CD8-positive, alpha-beta memory T cell (primary cell): ENCODE results near the gene DOCK1. TPM values are rescaled to one million over a fixed set of nuclear protein-coding genes. Genes with fewer than 3 reads are reported as not detected.
"Not testable (repeated sequence)": the region's sequence is repeated elsewhere in the genome, so short reads cannot be mapped to it uniquely, and the experiment has no call there.

Experiments used
- CTCF ChIA-PET: fragments of 350-600 bp; sonication (Branson Sonifier 250); formaldehyde crosslinking; loops from one replicate; lab custom pipeline; 2021; ENCODE audit warnings: antibody characterized with exemption; lab: Charles Lee
- POLR2A ChIA-PET: fragments of 350-600 bp; sonication (Branson Sonifier 250); formaldehyde crosslinking; loops from one replicate; lab custom pipeline; 2021; ENCODE audit warnings: antibody characterized with exemption; lab: Charles Lee
- DNase-seq, 5 donors: peaks; one replicate each; pipeline versions ENCODE4 v3.0.0 to v3.0.0-alpha.2; 2020 to 2022; ENCODE audit warnings: mixed read lengths in 1 of 5
- H3K27ac ChIP-seq: one replicate; pipeline ENCODE4 v1.7.0; 2013; ENCODE audit warnings: low read depth, mild to moderate bottlenecking, low read length, moderate library complexity
- H3K27me3 ChIP-seq: 2 replicates; pipeline ENCODE4 v1.7.0; 2013; ENCODE audit warnings: low read length, mild to moderate bottlenecking; ENCODE audit not compliant: insufficient read depth, poor library complexity, severe bottlenecking
- H3K36me3 ChIP-seq: 2 replicates; pipeline ENCODE4 v1.7.0; 2013; ENCODE audit warnings: mild to moderate bottlenecking, low read length, moderate library complexity; ENCODE audit not compliant: insufficient read depth
- H3K4me1 ChIP-seq: 2 replicates; pipeline ENCODE4 v1.7.0; 2013; ENCODE audit warnings: mild to moderate bottlenecking, low read length, moderate library complexity; ENCODE audit not compliant: insufficient read depth
- H3K4me3 ChIP-seq: 2 replicates; pipeline ENCODE4 v1.7.0; 2013; ENCODE audit warnings: mild to moderate bottlenecking, low read length
- H3K9me3 ChIP-seq: 2 replicates; pipeline ENCODE4 v1.7.0; 2013; ENCODE audit warnings: mild to moderate bottlenecking, low read length
- H3K27ac Mint-ChIP-seq, 8 donors: one replicate each; pipeline ENCODE4 v1.8.0; 2020 to 2021; ENCODE audit warnings: mixed read lengths in 8 of 8, mild to moderate bottlenecking in 6 of 8, inconsistent platforms in 3 of 8, moderate library complexity in 3 of 8
- H3K27me3 Mint-ChIP-seq, 2 donors: one replicate each; pipeline ENCODE4 v1.8.0; 2020 to 2021; ENCODE audit warnings: mixed read lengths in 2 of 2, mild to moderate bottlenecking in 1 of 2, moderate library complexity in 1 of 2
- H3K36me3 Mint-ChIP-seq, 3 donors: one replicate each; pipeline ENCODE4 v1.8.0; 2020 to 2021; ENCODE audit warnings: mixed read lengths in 3 of 3, inconsistent platforms in 1 of 3, mild to moderate bottlenecking in 1 of 3
- H3K4me1 Mint-ChIP-seq, 3 donors: one replicate each; pipeline ENCODE4 v1.8.0; 2020 to 2021; ENCODE audit warnings: mixed read lengths in 3 of 3, inconsistent platforms in 1 of 3, mild to moderate bottlenecking in 1 of 3
- H3K4me3 Mint-ChIP-seq, 7 donors: one replicate each; pipeline ENCODE4 v1.8.0; 2020 to 2021; ENCODE audit warnings: mixed read lengths in 7 of 7, mild to moderate bottlenecking in 6 of 7, moderate library complexity in 4 of 7, inconsistent platforms in 2 of 7
- H3K9me3 Mint-ChIP-seq, 5 donors: one replicate each; pipeline ENCODE4 v1.8.0; 2020 to 2022; ENCODE audit warnings: mixed read lengths in 5 of 5, mild to moderate bottlenecking in 3 of 5, moderate library complexity in 2 of 5, inconsistent platforms in 1 of 5
- polyA plus RNA-seq: library from polyadenylated mRNA; unstranded; fragments of 300-500 nt; fragmentation: Illumina TruSeq; gene quantifications from one replicate; pipeline ENCODE4 v1.2.3, GENCODE V29; 2021
- total RNA-seq, 2 experiments: library from RNA; stranded (reverse); gene quantifications; one replicate each; pipeline ENCODE4 v1.2.3, GENCODE V29; 2021

Gene DOCK1
- total and polyA plus RNA-seq, 3 experiments from 2014 or later = 0.16 to 0.18 TPM; not detected in 1

GRCh38 chr10:126930883-126931503 is 25.8 kb downstream of the DOCK1 start:
- H3K4me3 ChIP-seq = no peak overlapping the region
- H3K4me1 ChIP-seq = no peaks in the 10 kb centered on the region
- DNase-seq = no peak
- Mint-ChIP-seq H3K9me3 (peaks cover 3 to 16% (median 5%) of the 10 kb centered on the region in 5 donors), H3K4me3 (no peak overlapping the region), H3K27me3 (no peaks in the 10 kb centered on the region), H3K27ac (no peak overlapping the region), H3K36me3 (no peaks in the 10 kb centered on the region), H3K4me1 (no peaks in the 10 kb centered on the region)
- H3K36me3 ChIP-seq = no peaks in the 10 kb centered on the region
- H3K27ac ChIP-seq = no peak overlapping the region
- POLR2A ChIA-PET = no interaction called here
- CTCF ChIA-PET = no interaction called here
- H3K27me3 ChIP-seq = no peaks in the 10 kb centered on the region
- no peaks in the 10 kb centered on the region for H3K9me3 ChIP-seq

DNA sequence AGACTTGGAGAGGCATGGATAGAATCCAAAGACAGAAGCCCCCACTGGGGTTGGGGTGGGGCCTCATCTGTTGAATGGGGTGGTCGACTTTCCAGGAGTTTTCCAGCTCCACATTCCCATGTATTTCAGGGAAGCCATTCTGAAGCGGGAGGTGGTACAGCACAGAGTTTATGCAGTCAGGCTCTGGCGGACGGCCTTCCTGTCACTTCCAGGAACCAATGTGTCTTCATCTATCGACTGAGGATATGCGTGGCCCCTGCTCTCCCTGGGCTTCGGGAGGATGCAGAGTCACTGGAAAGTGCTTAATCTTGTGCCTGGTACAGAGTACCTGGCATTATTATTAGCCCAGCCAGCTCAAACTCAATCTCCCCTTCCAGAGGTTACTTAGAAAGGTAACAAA is 26.3 kb downstream of the DOCK1 start:
- Histone ChIP-seq H3K4me1 (no peaks in the 10 kb centered on the region), H3K36me3 (no peaks in the 10 kb centered on the region), H3K27me3 (no peaks in the 10 kb centered on the region), H3K9me3 (no peaks in the 10 kb centered on the region), H3K4me3 (no peak overlapping the region), H3K27ac (no peak overlapping the region)
- Mint-ChIP-seq H3K27ac (no peak overlapping the region), H3K4me3 (no peak overlapping the region), H3K4me1 (no peaks in the 10 kb centered on the region), H3K36me3 (no peaks in the 10 kb centered on the region), H3K27me3 (no peaks in the 10 kb centered on the region), H3K9me3 (peaks cover 3 to 16% (median 5%) of the 10 kb centered on the region in 5 donors)
- DNase-seq = no peak
- CTCF ChIA-PET = no interaction called here
- POLR2A ChIA-PET = no interaction called here

- no peak overlapping the region for H3K27ac Mint-ChIP-seq
- no peaks in the 10 kb centered on the region for H3K36me3 Mint-ChIP-seq
- H3K9me3 Mint-ChIP-seq = peaks cover 3 to 15% (median 7%) of the 10 kb centered on the region in 5 donors
- no peaks in the 10 kb centered on the region for H3K27me3 Mint-ChIP-seq
- H3K4me3 Mint-ChIP-seq = no peak overlapping the region
- Histone ChIP-seq H3K27ac (no peak overlapping the region), H3K9me3 (no peaks in the 10 kb centered on the region), H3K4me3 (no peak overlapping the region), H3K36me3 (no peaks in the 10 kb centered on the region), H3K4me1 (no peaks in the 10 kb centered on the region), H3K27me3 (no peaks in the 10 kb centered on the region)
- no peak for DNase-seq
- CTCF ChIA-PET = no interaction called here
- H3K4me1 Mint-ChIP-seq = no peaks in the 10 kb centered on the region
- POLR2A ChIA-PET = no interaction called here
These were observed 27.3 kb downstream of the DOCK1 start for GRCh38 chr10:126932516-126932915.

DNA sequence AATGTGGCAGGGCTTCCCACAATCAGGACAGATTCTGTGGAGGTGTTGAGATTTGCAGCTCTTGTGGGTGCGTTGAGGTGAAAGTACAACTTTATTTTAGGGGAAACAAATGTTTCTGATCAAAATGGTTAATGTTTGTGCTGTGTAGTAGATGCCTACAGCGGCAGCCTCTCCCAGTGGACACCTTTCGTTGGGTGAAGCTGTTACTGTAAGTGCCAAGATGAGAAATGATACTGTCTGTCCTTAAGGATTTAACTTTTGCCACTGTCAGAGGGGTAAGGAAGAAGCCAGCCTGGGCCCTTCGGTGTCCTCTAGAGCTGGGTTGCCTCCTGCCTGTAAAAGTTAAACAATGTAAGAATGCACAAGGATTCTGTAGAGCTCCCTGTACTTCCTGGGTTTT is 27.9 kb downstream of the DOCK1 start:
- no peaks in the 10 kb centered on the region for H3K36me3 Mint-ChIP-seq
- H3K9me3 Mint-ChIP-seq = peaks cover 3 to 12% (median 7%) of the 10 kb centered on the region in 5 donors
- POLR2A ChIA-PET = no interaction called here
- no peak overlapping the region for H3K4me3 ChIP-seq
- H3K4me1 Mint-ChIP-seq = no peaks in the 10 kb centered on the region
- H3K27ac ChIP-seq = no peak overlapping the region
- no peak overlapping the region for H3K4me3 Mint-ChIP-seq
- no peak for DNase-seq
- no peaks in the 10 kb centered on the region for H3K4me1 ChIP-seq
- H3K27me3 Mint-ChIP-seq = no peaks in the 10 kb centered on the region
- no peaks in the 10 kb centered on the region for H3K36me3 ChIP-seq
- no peak overlapping the region for H3K27ac Mint-ChIP-seq
- no peaks in the 10 kb centered on the region for H3K27me3 ChIP-seq
- CTCF ChIA-PET = no interaction called here
- no peaks in the 10 kb centered on the region for H3K9me3 ChIP-seq

- Histone ChIP-seq H3K4me1 (no peaks in the 10 kb centered on the region), H3K27me3 (no peaks in the 10 kb centered on the region), H3K27ac (no peak overlapping the region), H3K4me3 (no peak overlapping the region), H3K9me3 (no peaks in the 10 kb centered on the region), H3K36me3 (no peaks in the 10 kb centered on the region)
- H3K4me1 Mint-ChIP-seq = no peaks in the 10 kb centered on the region
- DNase-seq = no peak
- no peak overlapping the region for H3K4me3 Mint-ChIP-seq
- CTCF ChIA-PET = no interaction called here
- H3K27ac Mint-ChIP-seq = no peak overlapping the region
- no peaks in the 10 kb centered on the region for H3K36me3 Mint-ChIP-seq
- no peaks in the 10 kb centered on the region for H3K27me3 Mint-ChIP-seq
- POLR2A ChIA-PET = no interaction called here
- peaks cover 2 to 15% (median 6%) of the 10 kb centered on the region in 5 donors for H3K9me3 Mint-ChIP-seq
These were observed 30.2 kb downstream of the DOCK1 start for GRCh38 chr10:126935263-126935946.

- Mint-ChIP-seq H3K9me3 (peaks cover 2 to 15% (median 6%) of the 10 kb centered on the region in 5 donors), H3K36me3 (no peaks in the 10 kb centered on the region), H3K4me1 (no peaks in the 10 kb centered on the region), H3K27ac (no peak overlapping the region), H3K27me3 (no peaks in the 10 kb centered on the region), H3K4me3 (no peak overlapping the region)
- H3K4me3 ChIP-seq = no peak overlapping the region
- CTCF ChIA-PET = no interaction called here
- POLR2A ChIA-PET = no interaction called here
- no peaks in the 10 kb centered on the region for H3K27me3 ChIP-seq
- no peaks in the 10 kb centered on the region for H3K36me3 ChIP-seq
- DNase-seq = no peak
- no peaks in the 10 kb centered on the region for H3K4me1 ChIP-seq
- no peak overlapping the region for H3K27ac ChIP-seq
- no peaks in the 10 kb centered on the region for H3K9me3 ChIP-seq
These were observed 31.8 kb downstream of the DOCK1 start for GRCh38 chr10:126937026-126937425.

DNA sequence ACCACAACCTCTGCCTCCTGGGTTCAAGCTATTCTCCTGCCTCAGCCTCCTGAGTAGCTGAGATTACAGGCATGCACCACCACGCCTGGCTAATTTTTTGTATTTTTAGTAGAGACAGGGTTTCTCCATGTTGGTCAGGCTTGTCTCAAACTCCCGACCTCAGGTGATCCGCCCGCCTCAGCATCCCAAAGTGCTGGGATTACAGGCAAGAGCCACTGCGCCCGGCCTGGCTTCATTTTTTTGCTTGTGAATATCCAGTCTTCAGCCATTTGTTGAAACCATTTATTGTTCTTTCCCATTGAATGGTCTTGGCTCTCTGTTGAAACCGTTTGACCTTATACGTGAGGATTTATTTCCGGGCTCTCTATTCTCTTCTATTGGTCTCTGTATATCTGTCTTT is 32.9 kb downstream of the DOCK1 start:
- H3K27ac ChIP-seq, H3K4me3 Mint-ChIP-seq, H3K36me3 ChIP-seq, H3K27me3 ChIP-seq, DNase-seq, H3K27ac Mint-ChIP-seq, H3K4me1 Mint-ChIP-seq, POLR2A ChIA-PET, H3K9me3 Mint-ChIP-seq, H3K4me3 ChIP-seq, H3K9me3 ChIP-seq, CTCF ChIA-PET, H3K36me3 Mint-ChIP-seq, H3K27me3 Mint-ChIP-seq, H3K4me1 ChIP-seq: not testable (repeated sequence)

DNA sequence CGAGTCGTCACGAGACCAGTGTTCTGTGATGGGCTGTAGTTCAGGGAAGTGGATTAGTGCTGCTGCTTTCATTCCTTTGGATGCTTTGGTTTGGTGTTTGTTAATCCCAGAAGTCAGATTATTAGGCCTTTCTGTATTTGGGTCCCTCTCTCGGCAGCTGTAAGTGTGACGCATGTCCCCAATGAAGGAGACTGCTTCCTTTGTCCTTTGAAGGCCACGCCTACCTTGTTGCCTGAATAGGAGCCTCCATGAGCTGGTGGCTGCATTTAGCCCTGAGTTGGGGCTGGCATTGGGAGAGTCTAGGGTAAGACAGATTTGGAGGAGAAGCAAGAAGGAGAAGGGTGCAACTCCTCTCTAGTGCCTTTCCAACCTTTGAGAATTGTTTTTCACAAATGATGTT is 34.5 kb downstream of the DOCK1 start:
- Histone ChIP-seq H3K9me3 (no peaks in the 10 kb centered on the region), H3K27me3 (no peaks in the 10 kb centered on the region), H3K27ac (no peak overlapping the region), H3K36me3 (no peaks in the 10 kb centered on the region), H3K4me1 (no peaks in the 10 kb centered on the region), H3K4me3 (no peak overlapping the region)
- no peak overlapping the region for H3K4me3 Mint-ChIP-seq
- H3K36me3 Mint-ChIP-seq = no peaks in the 10 kb centered on the region
- H3K4me1 Mint-ChIP-seq = no peaks in the 10 kb centered on the region
- peaks cover 0 to 2% of the 10 kb centered on the region in 2 donors for H3K27me3 Mint-ChIP-seq
- no peak overlapping the region for H3K27ac Mint-ChIP-seq
- DNase-seq = no peak
- peaks cover 0 to 14% (median 6%) of the 10 kb centered on the region in 5 donors for H3K9me3 Mint-ChIP-seq
- ChIA-PET CTCF (no interaction called here), POLR2A (no interaction called here)
